Measurements from ENCODE around the gene MAP3K4. TPM values are rescaled to one million over a fixed set of nuclear protein-coding genes. Genes with fewer than 3 reads are reported as not detected.

MAP3K4 gene
- total RNA-seq, 1 experiment from 2014 or later = 54.3 TPM

DNA sequence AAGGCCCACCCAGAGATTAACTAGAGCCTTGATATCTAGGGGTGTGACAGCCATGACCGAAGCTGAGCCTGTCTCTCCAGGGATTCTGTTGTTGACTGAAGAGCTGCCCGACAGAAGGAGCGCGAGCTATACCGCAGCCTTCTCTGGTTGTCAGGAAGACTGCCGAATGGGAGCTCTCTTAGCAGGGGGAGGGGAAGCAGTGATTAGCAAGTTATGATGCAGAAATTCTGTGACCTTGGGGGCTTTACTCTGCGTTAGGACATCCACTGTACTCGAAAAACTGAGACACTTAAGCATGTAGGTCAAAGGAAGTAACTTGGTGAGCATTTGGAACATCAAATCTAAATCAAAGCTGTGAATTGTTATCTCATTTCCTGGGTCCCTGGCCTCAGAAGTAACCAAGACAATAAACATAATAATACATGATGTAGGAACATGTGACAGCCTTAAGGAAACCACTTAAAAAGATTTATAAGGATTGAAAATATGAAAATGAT lies 84.7 kb downstream of the MAP3K4 start:
- H3K9me3 ChIP-seq (ENCODE audit: control insufficient read depth, low read depth, low read length) = no peaks in the 10 kb centered on the region
- no peak overlapping the region for H2AK5ac ChIP-seq (ENCODE audit: insufficient read length, low read length)
- no peak overlapping the region for H3T11ph ChIP-seq (ENCODE audit: low read length)
- H3K23me2 ChIP-seq (ENCODE audit: insufficient read length, low read depth, low read length, poor library complexity, severe bottlenecking) = no peaks in the 10 kb centered on the region
- Mint-ChIP-seq H3K4me1 (peaks cover 3 to 4% of the 10 kb centered on the region in 2 experiments; a peak in 2 of 4 replicates), H3K36me3 (ENCODE audit: insufficient read depth in 1 of 3, low read depth in 3 of 3) (peaks cover 7 to 15% (median 9%) of the 10 kb centered on the region in 3 experiments; a peak in 6 of 7 replicates), H3K27ac (no peak overlapping the region), H3K27me3 (ENCODE audit: low read depth) (no peaks in the 10 kb centered on the region), H3K9me3 (no peaks in the 10 kb centered on the region), H3K4me3 (no peak overlapping the region)
- H4K91ac ChIP-seq (ENCODE audit: insufficient read length, low read depth, low read length) = no peak overlapping the region
- H2BK20ac ChIP-seq (ENCODE audit: low read depth, low read length, poor library complexity, severe bottlenecking) = no peak overlapping the region
- H3K56ac ChIP-seq (ENCODE audit: insufficient read length, low read depth, low read length) = no peak overlapping the region
- no peak overlapping the region for H3K9ac ChIP-seq (ENCODE audit: extremely low read depth, insufficient read length, low read length)
- H4K8ac ChIP-seq (replicated peaks; ENCODE audit: insufficient read length, low read depth, low read length) = no peak overlapping the region
- no peak overlapping the region for H2BK15ac ChIP-seq (ENCODE audit: low read depth, low read length)
- no peak overlapping the region for H2BK120ac ChIP-seq (ENCODE audit: low read depth, low read length, poor library complexity, severe bottlenecking)
- H4K20me1 ChIP-seq (ENCODE audit: control insufficient read depth, insufficient read depth, insufficient read length) = no peaks in the 10 kb centered on the region
- H3K23ac ChIP-seq (ENCODE audit: insufficient read length, low read depth, low read length) = no peak overlapping the region
- DNase-seq = no peak
- no peaks in the 10 kb centered on the region for H3K79me1 ChIP-seq (ENCODE audit: insufficient read depth, low read depth, low read length, poor library complexity, severe bottlenecking)
- WGBS (ENCODE audit: extremely low coverage, insufficient read length, low lambda C conversion rate) = no CpG with 5 or more reads among the region's 8 CpGs
- TF ChIP-seq, protein P1, sequence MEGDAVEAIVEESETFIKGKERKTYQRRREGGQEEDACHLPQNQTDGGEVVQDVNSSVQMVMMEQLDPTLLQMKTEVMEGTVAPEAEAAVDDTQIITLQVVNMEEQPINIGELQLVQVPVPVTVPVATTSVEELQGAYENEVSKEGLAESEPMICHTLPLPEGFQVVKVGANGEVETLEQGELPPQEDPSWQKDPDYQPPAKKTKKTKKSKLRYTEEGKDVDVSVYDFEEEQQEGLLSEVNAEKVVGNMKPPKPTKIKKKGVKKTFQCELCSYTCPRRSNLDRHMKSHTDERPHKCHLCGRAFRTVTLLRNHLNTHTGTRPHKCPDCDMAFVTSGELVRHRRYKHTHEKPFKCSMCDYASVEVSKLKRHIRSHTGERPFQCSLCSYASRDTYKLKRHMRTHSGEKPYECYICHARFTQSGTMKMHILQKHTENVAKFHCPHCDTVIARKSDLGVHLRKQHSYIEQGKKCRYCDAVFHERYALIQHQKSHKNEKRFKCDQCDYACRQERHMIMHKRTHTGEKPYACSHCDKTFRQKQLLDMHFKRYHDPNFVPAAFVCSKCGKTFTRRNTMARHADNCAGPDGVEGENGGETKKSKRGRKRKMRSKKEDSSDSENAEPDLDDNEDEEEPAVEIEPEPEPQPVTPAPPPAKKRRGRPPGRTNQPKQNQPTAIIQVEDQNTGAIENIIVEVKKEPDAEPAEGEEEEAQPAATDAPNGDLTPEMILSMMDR (conservative IDR thresholded peaks at IDR 0.05) = no peak
- no peak overlapping the region for H4K5ac ChIP-seq (ENCODE audit: insufficient read length, low read depth, low read length)
- H2AFZ ChIP-seq (ENCODE audit: low read length) = no peak overlapping the region
- no peaks in the 10 kb centered on the region for H3K4me1 ChIP-seq (ENCODE audit: insufficient read depth, low read length)
- no peak overlapping the region for H3K18ac ChIP-seq (ENCODE audit: insufficient read length, low read depth, low read length)
- H3K14ac ChIP-seq (ENCODE audit: insufficient read depth, low read length) = no peak overlapping the region
- no peak overlapping the region for H3K4ac ChIP-seq (ENCODE audit: low read depth, low read length)
- no peaks in the 10 kb centered on the region for H3K79me2 ChIP-seq (ENCODE audit: insufficient read depth, low read length)
- no peaks in the 10 kb centered on the region for H3K27me3 ChIP-seq (ENCODE audit: insufficient read depth, low read length)
- H2BK12ac ChIP-seq (ENCODE audit: insufficient read length, low read depth, low read length) = no peak overlapping the region
- H3K27ac ChIP-seq (ENCODE audit: insufficient read length, low read depth, low read length) = no peak overlapping the region
- no peak overlapping the region for H2BK5ac ChIP-seq (ENCODE audit: insufficient read length, low read length)
- H3K4me2 ChIP-seq (ENCODE audit: insufficient read depth, insufficient read length, low read length) = no peak overlapping the region
